A673 (cell line): ENCODE data around the gene GRIN3A. TPM values are rescaled to one million over a fixed set of nuclear protein-coding genes. Genes with fewer than 3 reads are reported as not detected.
A peak's percentile ranks its signal among the peaks of the same experiment; 100 is the strongest.

Experiments
- BruUV-seq: library from RNA; stranded (reverse); fragments of 400-500 nt; replicated peaks from 2 replicates; lab custom pipeline; 2021; lab: Mats Ljungman, UMichigan
- CTCF ChIA-PET: fragments of 300-600 bp; sonication (Branson Sonifier 250); formaldehyde crosslinking; loops from one replicate; lab custom pipeline; 2022; ENCODE audit warnings: antibody characterized with exemption; lab: Charles Lee
- POLR2A ChIA-PET: fragments of 300-600 bp; sonication (Branson Sonifier 250); formaldehyde crosslinking; loops from one replicate; lab custom pipeline; 2022; ENCODE audit warnings: antibody characterized with exemption; ENCODE audit not compliant: low non-redundant PET; lab: Charles Lee
- DNase-seq: peaks from one replicate; pipeline ENCODE4 v3.0.0-alpha.2; 2015; ENCODE audit warnings: low spot score
- H3K27ac ChIP-seq: fragments of 200-600 bp; sonication (generic); 2 replicates; pipeline ENCODE4 v1.5.1; 2016; ENCODE audit warnings: mixed run types, low read depth, mild to moderate bottlenecking, mixed read lengths, antibody characterized with exemption, low read length; ENCODE audit not compliant: poor library complexity, severe bottlenecking
- H3K27me3 ChIP-seq: fragments of 200-600 bp; sonication (generic); replicated peaks from 2 replicates; pipeline ENCODE4 v1.6.1; 2017; ENCODE audit warnings: mixed run types, low read depth, mild to moderate bottlenecking, mixed read lengths, antibody characterized with exemption, low read length; ENCODE audit not compliant: insufficient read depth, poor library complexity
- H3K36me3 ChIP-seq: fragments of 200-600 bp; sonication (generic); 2 replicates; pipeline ENCODE4 v1.6.1; 2016; ENCODE audit warnings: mixed run types, mild to moderate bottlenecking, mixed read lengths, antibody characterized with exemption, low read length; ENCODE audit not compliant: insufficient read depth, poor library complexity, severe bottlenecking
- H3K4me1 ChIP-seq: fragments of 200-600 bp; sonication (generic); 2 replicates; pipeline ENCODE4 v1.6.1; 2017; ENCODE audit warnings: mixed run types, mild to moderate bottlenecking, mixed read lengths, antibody characterized with exemption, low read length; ENCODE audit not compliant: insufficient read depth, poor library complexity, severe bottlenecking
- H3K4me3 ChIP-seq: fragments of 200-600 bp; sonication (generic); 2 replicates; pipeline ENCODE4 v1.5.1; 2016; ENCODE audit warnings: low read depth, mixed run types, mild to moderate bottlenecking, mixed read lengths, low read length; ENCODE audit not compliant: poor library complexity, severe bottlenecking
- H3K9me3 ChIP-seq: fragments of 200-600 bp; sonication (generic); 2 replicates; pipeline ENCODE4 v1.6.1; 2016; ENCODE audit warnings: mixed run types, low read depth, mild to moderate bottlenecking, mixed read lengths, antibody characterized with exemption, low read length; ENCODE audit not compliant: poor library complexity, severe bottlenecking
- CTCF ChIP-seq: fragments of 300-800, 200-600 bp; sonication (generic); conservative IDR thresholded peaks from 2 replicates; pipeline ENCODE4 v1.5.1; 2017; ENCODE audit warnings: low read depth, mild to moderate bottlenecking, antibody characterized with exemption, low read length, moderate library complexity, mixed read lengths
- EZH2 ChIP-seq: fragments of 200-600 bp; sonication (generic); IDR thresholded peaks from 2 replicates; pipeline ENCODE4 v1.6.1; 2017; ENCODE audit warnings: borderline replicate concordance, low read depth, mild to moderate bottlenecking, mixed read lengths, antibody characterized with exemption, low read length; ENCODE audit not compliant: poor library complexity, severe bottlenecking
- intact Hi-C: fragments of 100-400 bp; cut with micrococcal nuclease; formaldehyde crosslinking; loops from one replicate; pipeline ENCODE4 v1.10.0; 2022; ENCODE audit not compliant: unreplicated experiment
- total RNA-seq: library from RNA; stranded (reverse); gene quantifications from 2 replicates; pipeline ENCODE4 v1.2.3, GENCODE V29; 2021

GRIN3A gene
- total RNA-seq, 1 experiment from 2014 or later, result not detected

GRCh38 chr9:101572316-101572715 is 166.1 kb downstream of the GRIN3A start:
- no peaks in the 10 kb centered on the region for H3K4me1 ChIP-seq
- ChIA-PET CTCF (no interaction called here), POLR2A (no interaction called here)
- intact Hi-C loops, result no loop called here
- no peak for TF ChIP-seq EZH2
- no peak for TF ChIP-seq CTCF
- no peaks in the 10 kb centered on the region for H3K9me3 ChIP-seq
- H3K27me3 ChIP-seq, result no peaks in the 10 kb centered on the region
- H3K27ac ChIP-seq, result no peak overlapping the region
- no peaks in the 10 kb centered on the region for H3K36me3 ChIP-seq
- H3K4me3 ChIP-seq, result no peak overlapping the region
- DNase-seq, result peak; percentile 54
- BruUV-seq, result no TSS peak

GRCh38 chr9:101571114-101571513 is 167.3 kb downstream of the GRIN3A start:
- ChIA-PET POLR2A (no interaction called here), CTCF (no interaction called here)
- no peaks in the 10 kb centered on the region for H3K9me3 ChIP-seq
- H3K4me3 ChIP-seq, result no peak overlapping the region
- DNase-seq, result no peak
- H3K36me3 ChIP-seq, result no peaks in the 10 kb centered on the region
- no TSS peak for BruUV-seq
- no peaks in the 10 kb centered on the region for H3K4me1 ChIP-seq
- TF ChIP-seq CTCF (no peak), EZH2 (no peak)
- H3K27ac ChIP-seq, result no peak overlapping the region
- intact Hi-C loops, result no loop called here
- H3K27me3 ChIP-seq, result no peaks in the 10 kb centered on the region

DNA sequence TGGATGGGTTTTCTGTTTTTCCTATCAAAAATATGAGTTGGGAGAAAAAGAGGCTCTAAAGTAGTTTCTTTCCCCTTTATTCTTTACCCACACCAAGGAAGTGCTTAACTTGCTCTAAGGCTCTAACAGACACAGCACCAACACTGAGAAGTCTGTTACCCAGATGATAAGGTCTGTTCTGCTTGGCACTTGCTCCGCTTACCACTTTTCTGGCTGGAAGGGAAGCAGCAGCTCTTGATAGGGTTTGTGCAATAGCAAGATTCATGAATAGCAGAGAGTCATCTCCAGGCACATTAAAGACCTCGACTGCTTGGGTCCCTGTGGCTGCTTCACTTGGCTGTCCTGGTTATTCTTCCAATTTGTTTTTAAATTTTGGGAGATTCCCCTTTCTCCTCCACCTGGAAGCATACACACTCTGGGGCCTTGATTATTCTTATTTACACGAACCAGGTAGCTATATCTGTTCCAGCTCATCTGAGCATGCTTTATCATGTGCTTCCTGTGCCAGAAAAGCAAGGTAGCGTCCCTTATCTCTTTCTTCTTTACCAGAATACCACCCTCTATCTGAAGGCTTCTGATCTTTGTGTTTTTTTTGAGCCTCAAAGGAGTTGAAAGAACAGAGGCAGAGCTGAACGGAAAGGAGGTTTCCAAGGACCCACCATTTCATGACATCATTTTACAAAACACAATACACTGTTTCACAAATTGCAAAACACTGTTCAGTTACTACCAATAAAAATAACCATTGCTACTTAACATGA is 168.5 kb downstream of the GRIN3A start:
- H3K27me3 ChIP-seq, result no peaks in the 10 kb centered on the region
- H3K27ac ChIP-seq, result no peak overlapping the region
- H3K9me3 ChIP-seq, result no peaks in the 10 kb centered on the region
- TF ChIP-seq EZH2 (no peak), CTCF (no peak)
- H3K36me3 ChIP-seq, result no peaks in the 10 kb centered on the region
- ChIA-PET POLR2A (no interaction called here), CTCF (no interaction called here)
- no peaks in the 10 kb centered on the region for H3K4me1 ChIP-seq
- H3K4me3 ChIP-seq, result no peak overlapping the region
- intact Hi-C loops, result no loop called here
- no peak for DNase-seq
- BruUV-seq, result no TSS peak
